Ovary (tissue), 3 donors: ENCODE results near the gene MUC6.

Experiments used
- EP300 ChIP-seq: sonication (generic); formaldehyde crosslinking; IDR thresholded peaks from one replicate; pipeline ENCODE4 v1.6.1; 2017; ENCODE audit warnings: antibody characterized with exemption
- POLR2A ChIP-seq: fragments of 450-650 bp; IDR thresholded peaks from one replicate; pipeline ENCODE4 v1.6.1; 2017; ENCODE audit warnings: antibody characterized with exemption, mild to moderate bottlenecking, moderate library complexity
- TF ChIP-seq, protein P1 (sequence below), 3 donors: fragments of 450-650 bp in 2 of 3; fragments of 200-600 bp in 1 of 3; IDR thresholded peaks; one replicate each; pipeline versions ENCODE4 v1.5.1 to v1.8.0; 2016 to 2022; ENCODE audit warnings: antibody characterized with exemption in 3 of 3, mild to moderate bottlenecking in 1 of 3
- donor health status: DM: no; HTN: no; CAD: no.

DNA sequence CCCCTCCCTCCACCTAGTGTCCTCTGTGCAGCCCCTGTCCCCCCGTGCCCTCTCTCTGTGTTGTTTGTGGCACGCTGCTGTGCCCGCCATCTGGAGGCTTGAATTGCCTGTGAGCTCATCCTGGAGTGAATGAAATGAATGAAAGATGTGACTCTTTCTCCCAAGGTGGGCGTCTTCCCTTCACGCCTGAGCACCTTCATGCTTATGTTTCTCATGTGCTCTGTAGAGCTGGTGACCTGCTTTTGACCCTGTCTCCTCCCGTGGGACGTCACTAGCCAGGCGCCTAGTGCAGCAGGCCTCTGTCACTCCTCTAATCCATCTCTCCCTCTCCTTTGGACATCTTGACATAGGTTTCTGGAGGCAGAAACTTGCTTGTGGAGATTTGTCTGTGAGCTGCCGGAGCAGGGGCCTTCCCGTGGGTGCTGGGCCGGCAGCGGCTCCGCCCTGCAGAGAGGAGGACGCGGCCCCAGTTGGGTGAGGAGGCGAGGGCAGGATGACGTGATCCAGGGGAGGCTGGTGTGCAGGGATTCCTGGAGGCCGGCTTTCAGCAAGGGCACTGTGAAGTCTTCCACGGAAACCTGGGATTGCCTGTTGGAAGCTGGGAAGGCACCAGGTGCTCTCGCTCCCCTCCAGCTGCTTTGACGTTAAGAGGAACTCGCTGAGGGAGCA, 40.6 kb downstream of the MUC6 start:
- TF ChIP-seq, protein P1, sequence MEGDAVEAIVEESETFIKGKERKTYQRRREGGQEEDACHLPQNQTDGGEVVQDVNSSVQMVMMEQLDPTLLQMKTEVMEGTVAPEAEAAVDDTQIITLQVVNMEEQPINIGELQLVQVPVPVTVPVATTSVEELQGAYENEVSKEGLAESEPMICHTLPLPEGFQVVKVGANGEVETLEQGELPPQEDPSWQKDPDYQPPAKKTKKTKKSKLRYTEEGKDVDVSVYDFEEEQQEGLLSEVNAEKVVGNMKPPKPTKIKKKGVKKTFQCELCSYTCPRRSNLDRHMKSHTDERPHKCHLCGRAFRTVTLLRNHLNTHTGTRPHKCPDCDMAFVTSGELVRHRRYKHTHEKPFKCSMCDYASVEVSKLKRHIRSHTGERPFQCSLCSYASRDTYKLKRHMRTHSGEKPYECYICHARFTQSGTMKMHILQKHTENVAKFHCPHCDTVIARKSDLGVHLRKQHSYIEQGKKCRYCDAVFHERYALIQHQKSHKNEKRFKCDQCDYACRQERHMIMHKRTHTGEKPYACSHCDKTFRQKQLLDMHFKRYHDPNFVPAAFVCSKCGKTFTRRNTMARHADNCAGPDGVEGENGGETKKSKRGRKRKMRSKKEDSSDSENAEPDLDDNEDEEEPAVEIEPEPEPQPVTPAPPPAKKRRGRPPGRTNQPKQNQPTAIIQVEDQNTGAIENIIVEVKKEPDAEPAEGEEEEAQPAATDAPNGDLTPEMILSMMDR (IDR thresholded peaks at IDR 0.05): no peak
- TF ChIP-seq EP300 (no peak), POLR2A (no peak)
